GM23338 (cell line): ENCODE results near the gene SCLY. TPM values are rescaled to one million over a fixed set of nuclear protein-coding genes. Genes with fewer than 3 reads are reported as not detected.
A peak's percentile ranks its signal among the peaks of the same experiment; 100 is the strongest.

ENCODE experiments used
- ATAC-seq: fragments of 200-7000 bp; cut with Tn5 transposase; 3 replicates; pipeline ENCODE4 v1.9.1; 2020
- DNase-seq: peaks from one replicate; pipeline ENCODE4 v3.0.0-alpha.2; 2015; ENCODE audit warnings: low spot score
- H2AFZ ChIP-seq: fragments of 200-600 bp; sonication (generic); 2 replicates; pipeline ENCODE4 v1.8.0; 2016; ENCODE audit warnings: antibody characterized with exemption, mild to moderate bottlenecking, moderate library complexity
- H3F3A ChIP-seq: fragments of 200-600 bp; sonication (generic); replicated peaks from 2 replicates; pipeline ENCODE4 v1.8.0; 2017; ENCODE audit warnings: antibody characterized with exemption, mixed run types, low read depth
- H3K27ac ChIP-seq: fragments of 200-600 bp; sonication (generic); 2 replicates; pipeline ENCODE4 v1.6.1; 2016; ENCODE audit warnings: low read depth
- H3K27me3 ChIP-seq: fragments of 200-600 bp; sonication (generic); 2 replicates; pipeline ENCODE4 v1.8.0; 2016; ENCODE audit warnings: mild to moderate bottlenecking, mixed run types, moderate library complexity; ENCODE audit not compliant: insufficient read depth
- H3K36me3 ChIP-seq: fragments of 200-600 bp; sonication (generic); 2 replicates; pipeline ENCODE4 v1.8.0; 2016; ENCODE audit warnings: mild to moderate bottlenecking; ENCODE audit not compliant: insufficient read depth
- H3K4me1 ChIP-seq: fragments of 200-600 bp; sonication (generic); 2 replicates; pipeline ENCODE4 v1.8.0; 2016; ENCODE audit warnings: mild to moderate bottlenecking, moderate library complexity; ENCODE audit not compliant: insufficient read depth
- H3K4me2 ChIP-seq: fragments of 200-600 bp; sonication (generic); 2 replicates; pipeline ENCODE4 v1.7.1; 2017; ENCODE audit warnings: mixed run types
- H3K4me3 ChIP-seq: fragments of 200-600 bp; sonication (generic); 2 replicates; pipeline ENCODE4 v1.6.1; 2016; ENCODE audit warnings: mixed run types
- H3K79me2 ChIP-seq: fragments of 200-600 bp; sonication (generic); replicated peaks from 2 replicates; pipeline ENCODE4 v1.8.0; 2017; ENCODE audit warnings: mild to moderate bottlenecking; ENCODE audit not compliant: insufficient read depth
- H3K9me2 ChIP-seq: fragments of 200-600 bp; sonication (generic); 2 replicates; pipeline ENCODE4 v1.8.0; 2017; ENCODE audit not compliant: insufficient read depth
- H4K20me1 ChIP-seq: fragments of 200-600 bp; sonication (generic); replicated peaks from 2 replicates; pipeline ENCODE4 v1.8.0; 2017; ENCODE audit warnings: mild to moderate bottlenecking; ENCODE audit not compliant: insufficient read depth
- H3K27ac Mint-ChIP-seq: 2 replicates; pipeline ENCODE4 v1.8.0; 2020; ENCODE audit warnings: inconsistent platforms, mild to moderate bottlenecking, moderate library complexity, mixed read lengths
- H3K27me3 Mint-ChIP-seq: 3 replicates; pipeline ENCODE4 v1.8.0; 2022; ENCODE audit warnings: low read depth, mild to moderate bottlenecking, moderate library complexity, mixed read lengths, inconsistent platforms; ENCODE audit not compliant: insufficient read depth, poor library complexity
- H3K36me3 Mint-ChIP-seq: 3 replicates; pipeline ENCODE4 v1.8.0; 2021; ENCODE audit warnings: low read depth, mild to moderate bottlenecking, inconsistent platforms, moderate library complexity, mixed read lengths
- H3K4me1 Mint-ChIP-seq: 3 replicates; pipeline ENCODE4 v1.8.0; 2020; ENCODE audit warnings: mild to moderate bottlenecking, inconsistent platforms, mixed read lengths
- H3K4me3 Mint-ChIP-seq: 3 replicates; pipeline ENCODE4 v1.8.0; 2021; ENCODE audit warnings: moderate library complexity, mild to moderate bottlenecking, inconsistent platforms, mixed read lengths
- H3K9me3 Mint-ChIP-seq: 3 replicates; pipeline ENCODE4 v1.8.0; 2020; ENCODE audit warnings: moderate library complexity, mild to moderate bottlenecking, inconsistent platforms, mixed read lengths
- CREB1 ChIP-seq: fragments of 250-450 bp; sonication (Bioruptor Pico); IDR thresholded peaks from 2 replicates; pipeline ENCODE4 v1.5.0; 2020; ENCODE audit warnings: low read depth, mild to moderate bottlenecking, moderate library complexity
- CTCF ChIP-seq, 2 experiments: fragments of 200-600 bp in 1 of 2; sonication (generic) in 1 of 2; conservative IDR thresholded peaks; 2 replicates each; pipeline versions ENCODE4 v1.5.1 to v1.6.1; 2016 to 2017; ENCODE audit warnings: antibody characterized with exemption in 2 of 2, low read depth in 2 of 2, mild to moderate bottlenecking in 2 of 2, moderate library complexity in 1 of 2
- ETS1 ChIP-seq: IDR thresholded peaks from 2 replicates; pipeline ENCODE4 v1.6.1; 2016; ENCODE audit warnings: antibody characterized with exemption
- EZH2 ChIP-seq: fragments of 200-600 bp; sonication (generic); IDR thresholded peaks from one replicate; pipeline ENCODE4 v1.8.0; 2017; ENCODE audit warnings: antibody characterized with exemption, mild to moderate bottlenecking, low read depth; ENCODE audit not compliant: unreplicated experiment
- JUNB ChIP-seq: IDR thresholded peaks from one replicate; pipeline ENCODE4 v1.6.1; 2016; ENCODE audit warnings: antibody characterized with exemption; ENCODE audit not compliant: unreplicated experiment
- NANOG ChIP-seq: IDR thresholded peaks from 2 replicates; pipeline ENCODE4 v1.6.1; 2016; ENCODE audit warnings: antibody characterized with exemption, borderline replicate concordance
- POLR2AphosphoS5 ChIP-seq: IDR thresholded peaks from 2 replicates; pipeline ENCODE4 v1.6.1; 2016; ENCODE audit warnings: antibody characterized with exemption, low read depth
- STAT1 ChIP-seq: IDR thresholded peaks from one replicate; pipeline ENCODE4 v1.6.1; 2016; ENCODE audit warnings: antibody characterized with exemption; ENCODE audit not compliant: unreplicated experiment
- ZNF114 ChIP-seq: fragments of 250-450 bp; sonication (Bioruptor Pico); IDR thresholded peaks from 2 replicates; pipeline ENCODE4 v1.5.0; 2020; ENCODE audit warnings: mild to moderate bottlenecking, moderate library complexity
- ZNF331 ChIP-seq: fragments of 250-450 bp; sonication (Bioruptor Pico); IDR thresholded peaks from 2 replicates; pipeline ENCODE4 v1.5.0; 2020; ENCODE audit warnings: low read depth, mild to moderate bottlenecking, moderate library complexity
- ZNF462 ChIP-seq: fragments of 250-450 bp; sonication (Bioruptor Pico); IDR thresholded peaks from 2 replicates; pipeline ENCODE4 v1.5.0; 2020; ENCODE audit warnings: mild to moderate bottlenecking, moderate library complexity
- long read RNA-seq: library from polyadenylated mRNA; unstranded; transcript quantifications from one replicate; pipeline ENCODE4 v2.0.0, GENCODE V29; 2020; ENCODE audit not compliant: unreplicated experiment
- polyA plus RNA-seq: library from polyadenylated mRNA; unstranded; fragments of >200 nt; fragmentation: Nextera tagmentation; extraction: Ambion mirVana; gene quantifications from 2 replicates; pipeline ENCODE4 v1.2.1, GENCODE V29; 2016
- total RNA-seq: library from RNA; depleted of rRNA; stranded (reverse); fragments of >200 nt; shearing (Covaris generic); gene quantifications from 2 replicates; pipeline ENCODE4 v1.2.3, GENCODE V29; 2014; rRNA removed

The SCLY gene
- 68.9 and 80.3 TPM in 2 replicates for total RNA-seq
- 57.2 and 61.1 TPM in 2 replicates for polyA plus RNA-seq
- long read RNA-seq, transcript SCLY-202 (8 exons, 1,774 nt): minor isoform, 7 of 37 reads
- long read RNA-seq, transcript SCLY-201 (12 exons, 2,562 nt): major isoform, 12 of 37 reads
- long read RNA-seq, partial matches to known transcripts: 6 of 37 reads
- long read RNA-seq, other reads (novel, unspliced or antisense): 10 of 37 reads

GRCh38 chr2:238060542-238061314, at the start of gene SCLY:
Gene SCLY (plus strand): TSS chr2:238061001. CDS start chr2:238061055, 54 bp downstream.
- peaks cover 37% of the 10 kb centered on the region for H3K36me3 Mint-ChIP-seq
- H3K4me2 ChIP-seq: peak within 1 kb of the TSS; percentile 98
- no peaks in the 10 kb centered on the region for H4K20me1 ChIP-seq
- peak; percentile 96 for ATAC-seq
- peak within 1 kb of the TSS; percentile 99 for H3K4me3 ChIP-seq
- H3K4me3 Mint-ChIP-seq: peak within 1 kb of the TSS; percentile 85
- H3K27me3 ChIP-seq: no peaks in the 10 kb centered on the region
- peak; percentile 88 for TF ChIP-seq POLR2AphosphoS5
- TF ChIP-seq ETS1: no peak
- peak; percentile 91 for TF ChIP-seq CREB1 (CRISPR knock-in tag)
- H3K27ac ChIP-seq: peak within 1 kb of the TSS; percentile 86
- H3K27me3 Mint-ChIP-seq: peaks cover 5% of the 10 kb centered on the region
- H3K36me3 ChIP-seq: peaks cover 13% of the 10 kb centered on the region
- H3K27ac Mint-ChIP-seq: peak within 1 kb of the TSS; percentile 96
- peak; percentile 98 for DNase-seq
- peaks cover 53% of the 10 kb centered on the region for H3K79me2 ChIP-seq
- H3K9me3 Mint-ChIP-seq: peaks cover 12% of the 10 kb centered on the region
- H3F3A ChIP-seq: 0 out of 2 replicates have a peak, but pooled peaks cover 3% of the 10 kb centered on the region
- peaks cover 19% of the 10 kb centered on the region for H3K4me1 ChIP-seq
- H3K9me2 ChIP-seq: no peaks in the 10 kb centered on the region
- peaks cover 25% of the 10 kb centered on the region for H3K4me1 Mint-ChIP-seq
- peak within 1 kb of the TSS; percentile 96 for H2AFZ ChIP-seq

- Histone ChIP-seq H3K27me3 (no peaks in the 10 kb centered on the region), H3K9me2 (no peaks in the 10 kb centered on the region), H3K79me2 (peaks cover 19% of the 10 kb centered on the region), H3K4me1 (no peaks in the 10 kb centered on the region), H2AFZ (no peak overlapping the region), H4K20me1 (peaks cover 4% of the 10 kb centered on the region; the same call in 1 of the 2 replicates), H3K27ac (0 out of 2 replicates have a peak overlapping the region, but pooled peaks have one; percentile 9), H3F3A (no peaks in the 10 kb centered on the region), H3K36me3 (no peaks in the 10 kb centered on the region), H3K4me3 (no peak overlapping the region), H3K4me2 (no peak overlapping the region)
- DNase-seq (no peak), ATAC-seq (no peak)
- no peaks in the 10 kb centered on the region for H3K27me3 Mint-ChIP-seq
- H3K4me1 Mint-ChIP-seq: no peaks in the 10 kb centered on the region; the same call in 2 of the 3 replicates
- no peaks in the 10 kb centered on the region for H3K9me3 Mint-ChIP-seq
- peaks cover 6% of the 10 kb centered on the region; the same call in 1 of the 3 replicates for H3K36me3 Mint-ChIP-seq
- H3K27ac Mint-ChIP-seq: no peak overlapping the region
- no peak overlapping the region for H3K4me3 Mint-ChIP-seq
- TF ChIP-seq ZNF331 (CRISPR knock-in tag) (no peak), STAT1 (no peak), CTCF (conservative IDR thresholded peaks at IDR 0.05; ENCODE audit: low read depth in 2 of 2) (no peak), EZH2 (no peak), NANOG (no peak), ZNF462 (CRISPR knock-in tag) (no peak), JUNB (no peak), CREB1 (CRISPR knock-in tag) (no peak), ZNF114 (CRISPR knock-in tag) (no peak), POLR2AphosphoS5 (no peak)
These were observed 47.0 kb upstream of the SCLY start for GRCh38 chr2:238013806-238014205.
